Measurements from ENCODE around the gene PPP2R3B. TPM values are rescaled to one million over a fixed set of nuclear protein-coding genes. Genes with fewer than 3 reads are reported as not detected.

Gene PPP2R3B
- total RNA-seq, 2 donors from 2014 or later, result 19.3 to 22.6 TPM

DNA sequence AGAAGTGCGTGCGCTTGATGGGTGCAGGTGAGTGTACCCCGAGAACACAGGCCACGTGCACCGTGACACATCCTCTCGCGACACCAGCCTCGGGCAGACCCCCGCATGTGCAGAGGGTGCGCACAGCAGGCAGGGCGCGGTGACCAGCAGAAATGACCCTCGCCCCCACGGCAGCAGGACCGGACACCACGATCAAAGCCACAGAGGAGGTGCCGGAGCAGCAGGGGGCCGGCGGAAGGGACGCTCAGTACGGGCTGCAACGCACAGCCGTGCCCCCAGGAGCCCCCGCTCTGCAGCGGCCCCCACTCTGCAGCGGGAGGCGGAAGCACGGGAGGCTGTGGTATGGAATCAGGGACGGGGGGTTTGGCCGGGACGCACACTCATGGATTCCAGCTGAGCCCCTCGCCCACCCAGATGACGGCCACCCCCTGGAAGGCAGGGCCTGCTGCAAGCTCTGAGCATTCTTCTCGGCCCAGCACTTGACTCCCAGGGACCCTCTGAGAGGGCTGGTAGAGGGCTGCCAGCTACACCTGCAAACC, 17.1 kb downstream of the PPP2R3B start:
- Mint-ChIP-seq H3K27ac (no peak overlapping the region), H3K36me3 (ENCODE audit: low read depth) (peaks cover under 1% of the 10 kb centered on the region), H3K9me3 (no peaks in the 10 kb centered on the region), H3K4me3 (no peak overlapping the region), H3K4me1 (peaks cover 7% of the 10 kb centered on the region), H3K27me3 (peaks cover 12% of the 10 kb centered on the region)
- no peak for ATAC-seq (replicated peaks)

DNA sequence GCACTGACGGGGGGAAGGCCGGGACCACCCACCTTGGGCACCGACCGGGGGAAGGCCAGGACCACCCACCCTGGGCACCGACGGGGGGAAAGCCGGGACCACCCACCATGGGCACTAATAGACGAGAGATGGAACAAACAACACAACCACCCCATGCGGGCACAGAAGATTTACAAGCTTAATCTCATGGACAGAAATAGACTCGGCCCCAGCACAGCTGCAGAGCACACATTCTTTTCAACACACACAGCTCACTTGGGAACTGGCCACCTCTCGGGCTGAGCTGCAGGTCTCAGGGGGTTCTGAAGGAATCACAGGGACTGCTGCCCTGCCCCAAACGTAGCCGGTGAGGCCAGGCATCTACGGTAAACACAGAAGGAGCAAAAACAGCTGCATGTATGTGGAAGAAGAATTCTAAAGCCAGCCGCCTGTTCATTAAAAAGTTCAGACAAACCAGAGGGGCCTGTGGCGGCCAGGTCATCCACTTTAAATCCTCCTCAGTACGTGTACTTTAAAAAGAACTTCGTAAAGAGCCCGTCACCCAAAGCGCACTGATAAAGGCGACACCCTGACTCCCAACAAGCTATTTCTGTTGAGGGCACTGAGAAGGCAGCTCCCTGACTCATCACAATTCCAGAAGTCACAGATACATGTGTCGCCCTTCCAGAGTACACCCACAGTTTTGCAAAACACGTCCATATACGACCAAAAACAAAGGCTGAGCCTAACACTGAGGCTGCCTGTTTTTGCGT, 17.7 kb downstream of the PPP2R3B start:
- Mint-ChIP-seq H3K9me3 (no peaks in the 10 kb centered on the region), H3K27me3 (peaks cover 11% of the 10 kb centered on the region), H3K27ac (no peak overlapping the region), H3K36me3 (ENCODE audit: low read depth) (no peaks in the 10 kb centered on the region), H3K4me3 (no peak overlapping the region), H3K4me1 (peaks cover 6% of the 10 kb centered on the region)
- ATAC-seq (replicated peaks), result no peak

DNA sequence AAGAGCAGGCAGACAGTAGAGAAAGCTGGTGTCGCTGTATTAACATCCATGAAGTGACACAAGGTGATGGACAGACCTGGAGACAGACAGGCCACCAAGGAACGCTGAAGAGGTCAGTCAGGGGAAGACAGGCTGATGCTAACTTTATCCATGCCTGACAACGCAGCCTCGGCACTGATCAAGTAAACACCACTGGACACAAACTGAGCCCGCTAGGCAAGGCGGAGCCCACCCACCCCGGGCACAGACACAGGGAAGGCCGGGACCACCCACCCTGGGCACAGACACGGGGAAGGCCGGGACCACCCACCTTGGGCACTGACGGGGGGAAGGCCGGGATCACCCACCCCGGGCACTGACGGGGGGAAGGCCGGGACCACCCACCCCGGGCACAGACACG, 18.8 kb downstream of the PPP2R3B start:
- ATAC-seq (replicated peaks), result no peak
- Mint-ChIP-seq H3K4me3 (no peak overlapping the region), H3K9me3 (no peaks in the 10 kb centered on the region), H3K36me3 (ENCODE audit: low read depth) (no peaks in the 10 kb centered on the region), H3K27me3 (peaks cover 11% of the 10 kb centered on the region), H3K4me1 (peaks cover 12% of the 10 kb centered on the region), H3K27ac (no peak overlapping the region)

DNA sequence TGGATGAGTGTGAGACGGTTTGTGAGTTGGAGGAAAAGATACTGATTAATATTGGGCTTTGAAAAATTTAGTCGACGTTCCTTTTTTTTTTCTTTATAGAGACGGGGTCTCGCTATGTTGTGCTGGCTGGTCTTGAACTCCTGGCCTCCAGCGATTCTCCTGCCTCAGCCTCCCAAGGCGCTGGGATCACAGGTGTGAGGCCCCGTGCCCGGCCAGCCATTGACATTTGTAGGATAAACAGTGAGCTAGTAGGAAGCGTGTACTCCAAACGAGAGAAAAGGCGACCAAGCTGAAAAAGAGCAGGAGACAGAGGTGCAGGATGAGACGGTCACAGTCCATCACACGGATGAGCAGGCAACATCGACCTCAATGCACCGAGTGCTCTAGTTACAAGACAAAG, 19.4 kb downstream of the PPP2R3B start:
- Mint-ChIP-seq H3K9me3 (no peaks in the 10 kb centered on the region), H3K4me3 (no peak overlapping the region), H3K36me3 (ENCODE audit: low read depth) (no peaks in the 10 kb centered on the region), H3K27ac (no peak overlapping the region), H3K27me3 (peaks cover 8% of the 10 kb centered on the region), H3K4me1 (peaks cover 12% of the 10 kb centered on the region)
- no peak for ATAC-seq (replicated peaks)

DNA sequence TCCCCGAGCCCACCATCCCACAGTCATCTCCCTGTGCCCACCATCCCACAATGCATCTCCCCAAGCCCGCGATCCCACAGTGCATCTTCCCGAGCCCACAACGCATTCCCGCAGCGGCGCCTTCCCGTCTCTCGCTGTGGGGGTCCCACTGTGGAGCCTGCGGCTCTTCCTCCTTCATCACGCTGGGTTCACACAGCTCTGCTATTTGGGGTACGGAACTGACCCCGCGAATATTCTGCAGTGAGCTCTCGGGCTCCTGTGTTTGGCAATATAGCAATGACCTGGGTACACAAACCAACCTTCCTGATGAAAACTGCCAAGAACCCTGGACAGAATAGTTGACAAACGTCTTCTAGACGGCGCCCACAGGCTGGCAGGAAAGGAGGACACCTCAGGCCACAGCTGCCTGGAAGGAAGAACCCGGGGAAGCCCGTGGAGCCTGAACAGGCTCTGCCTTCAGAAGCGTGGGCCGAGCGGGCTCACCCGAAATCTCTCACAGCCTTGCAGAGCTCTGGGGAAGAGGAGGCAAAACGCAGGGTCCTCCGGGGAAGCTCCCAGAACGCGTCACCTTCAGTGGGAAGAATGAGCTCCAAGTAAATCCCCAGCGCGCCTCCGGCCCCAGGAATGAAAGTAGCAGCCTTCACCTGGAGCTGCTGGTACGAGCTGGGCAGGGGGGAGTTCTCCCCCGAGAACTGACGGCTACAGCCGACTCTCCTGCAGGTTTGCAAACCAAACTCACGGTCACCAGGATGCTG, 22.9 kb downstream of the PPP2R3B start:
- Mint-ChIP-seq H3K27me3 (no peaks in the 10 kb centered on the region), H3K27ac (no peak overlapping the region), H3K4me1 (peaks cover 12% of the 10 kb centered on the region), H3K4me3 (no peak overlapping the region), H3K9me3 (no peaks in the 10 kb centered on the region), H3K36me3 (ENCODE audit: low read depth) (peaks cover 21% of the 10 kb centered on the region)
- no peak for ATAC-seq (replicated peaks)

DNA sequence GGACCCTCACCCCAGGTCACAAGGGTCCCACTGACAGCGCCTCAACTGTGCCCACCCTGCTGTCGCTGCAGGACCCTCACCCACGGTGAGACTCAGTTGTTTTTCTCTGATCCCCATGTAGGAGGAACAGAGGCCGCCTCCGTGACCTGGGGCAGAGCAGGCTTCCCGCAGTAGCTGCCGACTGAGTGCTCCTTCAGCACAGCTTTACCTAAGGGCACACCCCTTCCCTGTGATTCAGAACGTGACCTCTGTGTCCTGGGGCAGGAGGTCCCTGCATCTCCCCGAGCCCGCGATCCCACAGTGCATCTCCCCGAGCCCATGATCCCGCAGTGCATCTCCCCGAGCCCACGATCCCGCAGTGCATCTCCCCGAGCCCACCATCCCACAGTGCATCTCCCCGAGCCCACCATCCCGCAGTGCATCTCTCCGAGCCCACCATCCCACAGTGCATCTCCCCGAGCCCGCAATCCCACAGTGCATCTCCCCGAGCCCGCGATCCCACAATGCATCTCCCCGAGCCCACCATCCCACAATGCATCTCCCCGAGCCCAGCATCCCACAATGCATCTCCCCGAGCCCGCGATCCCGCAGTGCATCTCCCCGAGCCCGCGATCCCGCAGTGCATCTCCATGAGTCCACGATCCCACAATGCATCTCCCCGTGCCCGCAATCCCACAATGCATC, 23.6 kb downstream of the PPP2R3B start:
- H3K9me3 Mint-ChIP-seq, result no peaks in the 10 kb centered on the region
- peaks cover 21% of the 10 kb centered on the region for H3K36me3 Mint-ChIP-seq (ENCODE audit: low read depth)
- H3K4me3 Mint-ChIP-seq, result no peak overlapping the region
- peaks cover 12% of the 10 kb centered on the region for H3K4me1 Mint-ChIP-seq
- H3K27me3 Mint-ChIP-seq, result no peaks in the 10 kb centered on the region
- H3K27ac Mint-ChIP-seq, result no peak overlapping the region
- ATAC-seq (replicated peaks), result no peak

DNA sequence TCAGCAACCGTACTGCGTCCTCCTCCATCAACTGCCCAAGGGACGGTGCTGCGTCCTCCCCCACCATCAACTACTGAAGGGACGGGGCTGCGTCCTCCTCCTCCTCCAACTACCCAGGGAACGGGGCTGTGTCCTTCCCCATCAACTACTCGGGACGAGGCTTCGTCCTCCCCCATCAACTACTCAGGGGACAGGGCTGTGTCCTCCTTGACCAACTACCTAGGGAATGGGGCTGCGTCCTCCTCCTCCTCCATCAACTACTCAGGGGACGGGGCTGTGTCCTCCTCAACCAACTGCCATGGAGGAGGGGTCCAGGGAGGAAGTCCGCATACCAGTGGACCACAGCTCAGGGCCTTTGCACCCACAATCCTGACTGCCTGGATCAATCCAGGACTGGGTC, 24.4 kb downstream of the PPP2R3B start:
- no peak overlapping the region for H3K27ac Mint-ChIP-seq
- H3K27me3 Mint-ChIP-seq, result no peaks in the 10 kb centered on the region
- H3K4me1 Mint-ChIP-seq, result peaks cover 13% of the 10 kb centered on the region
- no peak overlapping the region for H3K4me3 Mint-ChIP-seq
- peaks cover 4% of the 10 kb centered on the region for H3K9me3 Mint-ChIP-seq
- H3K36me3 Mint-ChIP-seq (ENCODE audit: low read depth), result peaks cover 28% of the 10 kb centered on the region
- ATAC-seq (replicated peaks), result no peak

DNA sequence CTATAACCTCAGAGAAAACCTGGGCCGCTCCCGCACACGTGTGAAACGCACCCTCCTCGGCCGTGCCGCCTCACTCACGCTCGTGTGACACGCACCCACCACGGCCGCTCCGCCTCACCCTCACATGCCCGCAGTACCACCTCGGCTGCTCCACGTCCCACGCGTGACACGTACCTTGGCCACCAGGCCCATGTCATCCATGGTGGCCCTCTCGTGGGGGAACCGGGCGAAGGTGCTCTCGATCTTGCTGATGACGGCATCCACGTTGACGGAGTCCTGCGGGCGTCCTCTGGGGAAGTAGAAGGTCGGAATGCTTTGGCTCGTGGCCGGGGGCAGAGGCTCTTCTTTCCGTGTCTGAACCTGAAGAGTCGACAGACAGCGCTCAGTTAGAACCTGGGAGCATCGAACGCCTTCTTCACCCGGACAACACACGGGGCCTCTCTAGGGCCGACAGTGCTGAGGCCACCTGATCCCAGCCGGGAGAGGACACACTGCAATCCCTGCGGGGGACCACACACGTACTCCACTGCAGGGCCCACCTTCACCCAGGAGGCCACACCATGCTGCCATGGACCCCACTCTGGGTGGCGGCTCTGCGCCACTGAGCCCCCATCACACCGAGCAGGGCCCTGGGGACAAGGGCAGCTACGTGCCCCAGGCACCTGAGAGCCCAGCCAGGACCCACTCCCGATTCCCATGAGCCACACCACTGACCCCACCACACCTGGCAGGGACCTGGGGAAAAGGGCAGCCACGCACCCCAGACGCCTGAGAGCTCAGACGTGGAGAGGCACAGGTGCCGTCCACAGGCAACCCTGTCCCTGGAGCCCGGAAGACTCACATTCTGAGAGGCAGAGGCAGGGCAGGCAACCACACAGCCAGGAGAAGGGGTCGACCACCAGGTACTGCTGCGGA, 25.2 kb downstream of the PPP2R3B start:
- H3K9me3 Mint-ChIP-seq, result peaks cover 5% of the 10 kb centered on the region
- no peaks in the 10 kb centered on the region for H3K27me3 Mint-ChIP-seq
- H3K27ac Mint-ChIP-seq, result no peak overlapping the region
- H3K4me3 Mint-ChIP-seq, result no peak overlapping the region
- ATAC-seq (replicated peaks), result no peak
- peaks cover 21% of the 10 kb centered on the region for H3K4me1 Mint-ChIP-seq
- peaks cover 34% of the 10 kb centered on the region for H3K36me3 Mint-ChIP-seq (ENCODE audit: low read depth)

DNA sequence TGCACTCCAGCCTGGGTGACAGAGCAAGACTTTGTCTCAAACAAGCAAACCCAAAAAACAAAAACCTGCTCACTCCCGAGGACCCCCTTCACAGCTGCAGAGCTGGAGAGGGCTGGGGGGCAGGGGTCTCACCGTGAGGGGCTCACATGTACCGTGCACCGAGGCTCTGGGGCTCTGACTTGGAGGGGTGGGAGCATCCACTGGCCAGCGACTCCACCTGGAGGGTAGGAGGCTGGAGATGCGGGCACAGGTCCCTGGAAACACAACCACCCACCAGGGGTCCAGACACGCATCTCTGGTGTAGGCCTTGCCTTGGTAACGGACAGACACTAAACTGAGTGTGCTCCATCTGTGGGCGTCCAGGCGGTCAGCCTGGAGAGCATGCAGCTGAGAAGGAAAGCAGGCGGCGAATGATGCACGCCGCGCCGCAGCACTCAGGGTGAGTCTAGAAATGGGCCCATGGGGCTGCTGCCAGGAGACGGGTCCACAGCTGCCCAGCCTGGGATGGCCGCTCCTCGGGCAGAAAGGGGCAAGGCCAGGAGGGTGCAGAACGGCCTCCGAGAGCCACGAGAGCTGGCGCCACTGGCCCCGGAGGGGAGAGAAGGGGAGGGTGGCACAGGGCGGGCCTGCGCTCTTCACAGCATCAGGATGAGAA, 26.1 kb downstream of the PPP2R3B start:
- Mint-ChIP-seq H3K9me3 (peaks cover 5% of the 10 kb centered on the region), H3K4me1 (peaks cover 24% of the 10 kb centered on the region), H3K36me3 (ENCODE audit: low read depth) (peaks cover 34% of the 10 kb centered on the region), H3K4me3 (no peak overlapping the region), H3K27ac (no peak overlapping the region), H3K27me3 (no peaks in the 10 kb centered on the region)
- no peak for ATAC-seq (replicated peaks)

DNA sequence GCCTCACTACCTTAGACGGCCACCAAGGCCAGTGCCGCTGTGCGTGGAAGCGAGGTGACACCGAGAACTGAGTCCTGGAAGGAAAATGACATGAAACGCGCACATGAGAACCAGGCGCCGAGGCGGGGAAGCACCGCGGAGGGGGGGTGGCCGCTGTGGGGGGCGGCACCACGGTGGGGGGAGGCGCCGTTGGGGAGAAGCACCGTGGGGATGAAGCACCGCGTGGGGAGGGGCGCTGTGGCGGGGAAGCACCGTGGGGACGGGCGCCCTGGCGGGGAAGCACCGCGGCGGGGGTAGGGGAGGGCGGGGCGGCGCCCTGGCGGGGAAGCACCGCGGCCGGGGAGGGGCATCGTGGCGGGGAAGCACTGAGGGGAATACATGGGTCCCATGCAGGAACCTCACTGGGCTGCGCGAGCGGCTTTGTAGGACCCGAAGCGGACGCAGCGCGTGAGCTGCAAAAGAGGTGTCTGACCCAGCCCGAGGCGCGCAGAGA, 28.0 kb downstream of the PPP2R3B start:
- Mint-ChIP-seq H3K27ac (no peak overlapping the region), H3K36me3 (ENCODE audit: low read depth) (peaks cover 34% of the 10 kb centered on the region), H3K4me3 (no peak overlapping the region), H3K27me3 (no peaks in the 10 kb centered on the region), H3K4me1 (peaks cover 23% of the 10 kb centered on the region), H3K9me3 (peaks cover 5% of the 10 kb centered on the region)
- ATAC-seq (replicated peaks), result no peak

DNA sequence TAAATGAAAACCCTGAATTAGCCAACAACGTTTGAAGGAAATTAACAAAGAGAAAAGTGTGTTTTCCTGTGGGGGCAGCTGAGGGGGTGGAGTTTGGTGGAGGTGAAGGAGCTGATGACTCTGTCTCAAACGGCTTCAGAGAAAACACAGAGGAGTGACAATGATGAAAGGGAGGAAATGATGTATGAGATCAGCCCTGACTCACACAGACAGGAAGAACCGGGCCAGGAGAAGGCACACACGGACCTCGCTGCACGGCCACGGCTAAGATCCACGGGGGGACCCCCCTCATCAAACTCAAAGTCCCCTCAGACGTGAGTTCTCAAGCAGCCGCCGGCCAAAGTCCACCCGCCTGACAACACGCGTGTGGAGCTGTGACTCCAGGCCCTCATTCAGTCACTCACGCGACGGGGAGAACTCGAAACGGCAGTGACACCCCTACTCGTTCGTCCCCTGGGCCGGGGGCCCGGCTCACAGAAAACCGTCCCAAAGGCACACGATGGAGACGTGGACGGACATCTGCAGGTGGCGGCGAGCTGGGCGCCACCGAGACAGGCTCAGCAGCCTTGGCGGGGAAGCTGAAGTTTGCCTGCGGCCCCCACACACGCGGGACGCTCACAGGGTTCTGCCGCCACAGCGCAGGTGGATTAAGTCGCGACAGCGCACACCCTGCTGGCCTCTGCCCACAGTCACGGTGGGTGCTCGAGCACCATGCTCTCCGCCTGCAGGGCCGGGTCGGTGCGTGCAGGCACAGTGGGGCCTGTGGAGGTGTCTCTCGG, 28.8 kb downstream of the PPP2R3B start:
- H3K4me3 Mint-ChIP-seq, result peak overlapping the region; percentile 76
- no peaks in the 10 kb centered on the region for H3K27me3 Mint-ChIP-seq
- H3K36me3 Mint-ChIP-seq (ENCODE audit: low read depth), result peaks cover 34% of the 10 kb centered on the region
- ATAC-seq (replicated peaks), result peak; percentile 97
- H3K27ac Mint-ChIP-seq, result peak overlapping the region; percentile 96
- H3K9me3 Mint-ChIP-seq, result peaks cover 5% of the 10 kb centered on the region
- H3K4me1 Mint-ChIP-seq, result peaks cover 17% of the 10 kb centered on the region

DNA sequence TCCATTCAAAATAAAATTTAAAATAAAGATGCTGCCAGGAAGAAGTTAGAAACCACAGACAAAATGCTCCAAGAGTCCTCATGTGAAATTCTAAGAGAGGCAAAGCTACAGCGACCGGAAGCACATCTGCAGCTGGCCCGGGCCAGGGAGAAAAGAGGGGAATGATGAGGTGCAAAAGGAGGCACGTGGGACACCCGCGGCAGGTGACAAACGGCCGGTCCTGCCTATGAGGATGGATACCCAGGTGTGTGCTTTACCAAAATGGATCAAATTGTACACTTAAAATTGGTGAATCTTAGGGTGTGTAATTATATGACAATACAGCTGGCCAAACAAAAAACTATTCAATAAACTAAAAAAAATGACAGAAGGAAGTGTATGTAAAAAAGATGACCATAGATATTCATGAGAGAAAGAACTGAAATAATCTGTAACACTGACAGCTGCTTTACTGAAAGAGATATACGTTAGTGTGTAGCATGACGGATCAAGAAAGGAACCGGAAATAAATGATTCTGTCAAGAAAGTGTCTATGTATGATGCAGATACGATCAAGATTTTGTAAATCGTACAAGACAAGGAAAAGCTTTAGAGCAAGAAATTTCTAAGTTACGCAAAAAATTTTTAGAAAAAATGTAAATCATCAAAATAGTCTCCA, 29.5 kb downstream of the PPP2R3B start:
- peak overlapping the region; percentile 76 for H3K4me3 Mint-ChIP-seq
- H3K36me3 Mint-ChIP-seq (ENCODE audit: low read depth), result peaks cover 34% of the 10 kb centered on the region
- H3K27me3 Mint-ChIP-seq, result no peaks in the 10 kb centered on the region
- H3K4me1 Mint-ChIP-seq, result peaks cover 17% of the 10 kb centered on the region
- ATAC-seq (replicated peaks), result peak; percentile 60
- peak overlapping the region; percentile 96 for H3K27ac Mint-ChIP-seq
- peaks cover 5% of the 10 kb centered on the region for H3K9me3 Mint-ChIP-seq
